Kidney glomerular epithelial cell (primary cell): ENCODE measurements around the gene ADAMTS14.
A peak's percentile ranks its signal among the peaks of the same experiment; 100 is the strongest.

ENCODE experiments used
- DNase-seq: peaks from one replicate; lab custom pipeline; 2025; lab: John Stamatoyannopoulos, UW

The ADAMTS14 gene

GRCh38 chr10:70786799-70787415 is 114.6 kb downstream of the ADAMTS14 start:
- DNase-seq = no peak

- DNase-seq = no peak
Measured at GRCh38 chr10:70791386-70792039, 119.2 kb downstream of the ADAMTS14 start.

- DNase-seq = no peak
Measured at GRCh38 chr10:70795613-70796012, 123.3 kb downstream of the ADAMTS14 start.

- DNase-seq = no peak
Measured at GRCh38 chr10:70797840-70798239, 125.5 kb downstream of the ADAMTS14 start.

GRCh38 chr10:70799124-70799523 is 126.8 kb downstream of the ADAMTS14 start:
- DNase-seq = no peak

GRCh38 chr10:70801854-70802253 is 129.5 kb downstream of the ADAMTS14 start:
- DNase-seq = no peak

- DNase-seq = peak; percentile 48
Measured at GRCh38 chr10:70803775-70804420, 131.6 kb downstream of the ADAMTS14 start.

GRCh38 chr10:70804421-70804808 is 132.1 kb downstream of the ADAMTS14 start:
- DNase-seq = peak; percentile 87

- DNase-seq = no peak
Measured at GRCh38 chr10:70805619-70806215, 133.4 kb downstream of the ADAMTS14 start.

- no peak for DNase-seq
Measured at GRCh38 chr10:70806841-70807240, 134.5 kb downstream of the ADAMTS14 start.

GRCh38 chr10:70807556-70807955 is 135.2 kb downstream of the ADAMTS14 start:
- DNase-seq = no peak

GRCh38 chr10:70809011-70809611 is 136.8 kb downstream of the ADAMTS14 start:
- no peak for DNase-seq

GRCh38 chr10:70809726-70810125 is 137.4 kb downstream of the ADAMTS14 start:
- DNase-seq = no peak

GRCh38 chr10:70810967-70811366 is 138.7 kb downstream of the ADAMTS14 start:
- DNase-seq = no peak

- no peak for DNase-seq
Measured at GRCh38 chr10:70811881-70812280, 139.6 kb downstream of the ADAMTS14 start.
